ENCODE data around the gene KCNJ1. TPM values are rescaled to one million over a fixed set of nuclear protein-coding genes. Genes with fewer than 3 reads are reported as not detected.

The KCNJ1 gene
- total and polyA plus RNA-seq, 9 of the 15 experiments (the other 6 are each of a cell fraction or from before 2014, with no cell fraction given) = not detected

DNA sequence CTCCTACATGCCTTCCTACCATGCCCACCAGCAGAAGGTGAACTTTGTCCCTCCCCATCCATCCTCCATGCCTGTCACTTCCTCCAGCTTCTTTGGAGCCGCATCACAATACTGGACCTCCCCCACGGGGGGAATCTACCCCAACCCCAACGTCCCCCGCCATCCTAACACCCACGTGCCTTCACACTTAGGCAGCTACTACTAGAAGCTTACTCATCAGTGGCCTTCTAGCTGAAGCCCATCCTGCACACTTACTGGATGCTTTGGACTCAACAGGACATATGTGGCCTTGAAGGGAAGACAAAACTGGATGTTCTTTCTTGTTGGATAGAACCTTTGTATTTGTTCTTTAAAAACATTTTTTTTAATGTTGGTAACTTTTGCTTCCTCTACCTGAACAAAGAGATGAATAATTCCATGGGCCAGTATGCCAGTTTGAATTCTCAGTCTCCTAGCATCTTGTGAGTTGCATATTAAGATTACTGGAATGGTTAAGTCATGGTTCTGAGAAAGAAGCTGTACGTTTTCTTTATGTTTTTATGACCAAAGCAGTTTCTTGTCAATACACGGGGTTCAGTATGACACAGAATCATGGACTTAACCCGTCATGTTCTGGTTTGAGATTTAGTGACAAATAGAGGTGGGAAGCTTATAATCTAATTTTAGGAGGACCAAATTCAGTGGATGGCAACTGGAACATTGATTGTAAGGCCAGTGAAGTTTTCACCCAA is 56.1 kb downstream of the KCNJ1 start:
- no peak for ATAC-seq
- no TSS peak for BruUV-seq (replicated peaks)
- intact Hi-C loops (cut with micrococcal nuclease) = no loop called here
- Histone ChIP-seq H3K9ac (ENCODE audit: insufficient read depth in 1 of 2, low read depth in 2 of 2, low read length in 2 of 2) (no peak overlapping the region), H3K4me1 (replicated peaks in 1 of 2; ENCODE audit: control insufficient read depth in 2 of 2, insufficient read depth in 2 of 2, low read length in 2 of 2) (no peaks in the 10 kb centered on the region), H3K79me2 (ENCODE audit: control insufficient read depth, insufficient read depth, low read length) (no peaks in the 10 kb centered on the region), H3K36me3 (ENCODE audit: control insufficient read depth, insufficient read depth, low read length) (no peaks in the 10 kb centered on the region), H3K9me1 (ENCODE audit: control insufficient read depth, insufficient read depth, low read length) (no peaks in the 10 kb centered on the region), H3K9me3 (replicated peaks; ENCODE audit: control insufficient read depth, insufficient read depth, low read depth, low read length) (no peaks in the 10 kb centered on the region), H3K4me3 (no peak overlapping the region), H3K27me3 (ENCODE audit: control insufficient read depth in 2 of 2, insufficient read depth in 2 of 2, low read length in 2 of 2) (peaks cover 0 to 6% of the 10 kb centered on the region in 2 experiments; a peak in 1 of 5 replicates), H3K4me2 (ENCODE audit: insufficient read depth, low read length) (no peak overlapping the region), H3K27ac (ENCODE audit: extremely low read depth, low read depth, low read length) (no peak overlapping the region), H4K20me1 (replicated peaks; ENCODE audit: control insufficient read depth, insufficient read depth, low read length) (no peaks in the 10 kb centered on the region), H2AFZ (ENCODE audit: low read depth, low read length) (no peak overlapping the region)
- ChIA-PET POLR2A (interaction anchor here (0.6 kb wide), 1 partner anchor 83 kb away, joined by 3 read pairs; no protein-coding TSS in a partner anchor), CTCF (ENCODE audit: low intra/inter-chr PET ratio) (no interaction called here)
- no peak for FAIRE-seq
- in situ Hi-C loops (cut with MboI) = no loop called here
- no peak for DNase-seq (ENCODE audit: extremely low read depth in 1 of 4, low spot score in 3 of 4)
- 0% methylated on average over 8 of the region's 8 CpGs for WGBS (ENCODE audit: insufficient coverage, low coverage, missing lambda C conversion rate)
- TF ChIP-seq ZNF41 (CRISPR knock-in tag; conservative IDR thresholded peaks at IDR 0.05) = no peak
- TF ChIP-seq, protein P1, sequence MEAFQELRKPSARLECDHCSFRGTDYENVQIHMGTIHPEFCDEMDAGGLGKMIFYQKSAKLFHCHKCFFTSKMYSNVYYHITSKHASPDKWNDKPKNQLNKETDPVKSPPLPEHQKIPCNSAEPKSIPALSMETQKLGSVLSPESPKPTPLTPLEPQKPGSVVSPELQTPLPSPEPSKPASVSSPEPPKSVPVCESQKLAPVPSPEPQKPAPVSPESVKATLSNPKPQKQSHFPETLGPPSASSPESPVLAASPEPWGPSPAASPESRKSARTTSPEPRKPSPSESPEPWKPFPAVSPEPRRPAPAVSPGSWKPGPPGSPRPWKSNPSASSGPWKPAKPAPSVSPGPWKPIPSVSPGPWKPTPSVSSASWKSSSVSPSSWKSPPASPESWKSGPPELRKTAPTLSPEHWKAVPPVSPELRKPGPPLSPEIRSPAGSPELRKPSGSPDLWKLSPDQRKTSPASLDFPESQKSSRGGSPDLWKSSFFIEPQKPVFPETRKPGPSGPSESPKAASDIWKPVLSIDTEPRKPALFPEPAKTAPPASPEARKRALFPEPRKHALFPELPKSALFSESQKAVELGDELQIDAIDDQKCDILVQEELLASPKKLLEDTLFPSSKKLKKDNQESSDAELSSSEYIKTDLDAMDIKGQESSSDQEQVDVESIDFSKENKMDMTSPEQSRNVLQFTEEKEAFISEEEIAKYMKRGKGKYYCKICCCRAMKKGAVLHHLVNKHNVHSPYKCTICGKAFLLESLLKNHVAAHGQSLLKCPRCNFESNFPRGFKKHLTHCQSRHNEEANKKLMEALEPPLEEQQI (IDR thresholded peaks at IDR 0.05) = no peak
